ENCODE data around the gene SLC20A1. TPM values are rescaled to one million over a fixed set of nuclear protein-coding genes. Genes with fewer than 3 reads are reported as not detected.

Gene SLC20A1
- total RNA-seq, 1 experiment from 2014 or later, result 48.3 TPM

GRCh38 chr2:112634153-112634873, 11.4 kb upstream of the SLC20A1 start:
- Histone ChIP-seq H3K27ac (no peak overlapping the region), H3K27me3 (replicated peaks) (no peaks in the 10 kb centered on the region), H3K36me3 (no peaks in the 10 kb centered on the region), H3K4me1 (replicated peaks) (peaks cover 41% of the 10 kb centered on the region), H3K4me3 (no peak overlapping the region), H3K9me3 (replicated peaks) (no peaks in the 10 kb centered on the region)
- peak in 1 of 2 experiments; percentile 38 for DNase-seq (ENCODE audit: low read depth in 1 of 2, low spot score in 2 of 2)

GRCh38 chr2:112634874-112635157, 10.9 kb upstream of the SLC20A1 start:
- no peaks in the 10 kb centered on the region for H3K27me3 ChIP-seq (replicated peaks)
- no peaks in the 10 kb centered on the region for H3K36me3 ChIP-seq
- H3K9me3 ChIP-seq (replicated peaks), result no peaks in the 10 kb centered on the region
- H3K4me3 ChIP-seq, result no peak overlapping the region
- DNase-seq (ENCODE audit: low read depth in 1 of 2, low spot score in 2 of 2), result peak in 1 of 2 experiments; percentile 25
- no peak overlapping the region for H3K27ac ChIP-seq
- H3K4me1 ChIP-seq (replicated peaks), result peaks cover 38% of the 10 kb centered on the region

- Histone ChIP-seq H3K36me3 (no peaks in the 10 kb centered on the region), H3K9me3 (replicated peaks) (no peaks in the 10 kb centered on the region)
These were observed 9.0 kb upstream of the SLC20A1 start for GRCh38 chr2:112636605-112637288.

GRCh38 chr2:112637289-112637660, 8.5 kb upstream of the SLC20A1 start:
- H3K36me3 ChIP-seq, result no peaks in the 10 kb centered on the region
- H3K4me1 ChIP-seq (replicated peaks), result peaks cover 35% of the 10 kb centered on the region
- H3K4me3 ChIP-seq, result no peak overlapping the region
- no peaks in the 10 kb centered on the region for H3K9me3 ChIP-seq (replicated peaks)
- no peaks in the 10 kb centered on the region for H3K27me3 ChIP-seq (replicated peaks)
- DNase-seq (ENCODE audit: low read depth in 1 of 2, low spot score in 2 of 2), result no peak
- no peak overlapping the region for H3K27ac ChIP-seq

More at GRCh38 chr2:112636605-112637288, 9.0 kb upstream of the SLC20A1 start:
- H3K27me3 ChIP-seq (replicated peaks), result no peaks in the 10 kb centered on the region
- H3K27ac ChIP-seq, result no peak overlapping the region
- H3K4me1 ChIP-seq (replicated peaks), result peaks cover 38% of the 10 kb centered on the region
- DNase-seq (ENCODE audit: low read depth in 1 of 2, low spot score in 2 of 2), result peak in 1 of 2 experiments; percentile 31
- H3K4me3 ChIP-seq, result no peak overlapping the region

GRCh38 chr2:112639936-112640335, 5.8 kb upstream of the SLC20A1 start:
- Histone ChIP-seq H3K4me3 (no peak overlapping the region), H3K9me3 (replicated peaks) (no peaks in the 10 kb centered on the region), H3K27me3 (replicated peaks) (no peaks in the 10 kb centered on the region), H3K4me1 (replicated peaks) (peaks cover 49% of the 10 kb centered on the region), H3K36me3 (no peaks in the 10 kb centered on the region), H3K27ac (peak overlapping the region; percentile 74)
- DNase-seq (ENCODE audit: low read depth in 1 of 2, low spot score in 2 of 2), result no peak

- DNase-seq (ENCODE audit: low read depth in 1 of 2, low spot score in 2 of 2), result no peak
- Histone ChIP-seq H3K9me3 (replicated peaks) (no peaks in the 10 kb centered on the region), H3K4me1 (replicated peaks) (peaks cover 51% of the 10 kb centered on the region), H3K36me3 (no peaks in the 10 kb centered on the region), H3K4me3 (no peak overlapping the region), H3K27me3 (replicated peaks) (no peaks in the 10 kb centered on the region), H3K27ac (peak overlapping the region; percentile 74)
These were observed 5.3 kb upstream of the SLC20A1 start for GRCh38 chr2:112640467-112640799.

- H3K9me3 ChIP-seq (replicated peaks), result no peaks in the 10 kb centered on the region
- H3K4me3 ChIP-seq, result no peak overlapping the region
- DNase-seq (ENCODE audit: low read depth in 1 of 2, low spot score in 2 of 2), result peak; percentile 71 to 76
- no peaks in the 10 kb centered on the region for H3K27me3 ChIP-seq (replicated peaks)
- H3K4me1 ChIP-seq (replicated peaks), result peaks cover 51% of the 10 kb centered on the region
- H3K27ac ChIP-seq, result peak overlapping the region; percentile 74
- H3K36me3 ChIP-seq, result peaks cover 3% of the 10 kb centered on the region
These were observed 4.7 kb upstream of the SLC20A1 start for GRCh38 chr2:112640800-112641675.

- no peak for DNase-seq (ENCODE audit: low read depth in 1 of 2, low spot score in 2 of 2)
- no peaks in the 10 kb centered on the region for H3K27me3 ChIP-seq (replicated peaks)
- H3K9me3 ChIP-seq (replicated peaks), result no peaks in the 10 kb centered on the region
- H3K36me3 ChIP-seq, result peaks cover 7% of the 10 kb centered on the region
- H3K27ac ChIP-seq, result peak overlapping the region; percentile 74
- H3K4me3 ChIP-seq, result no peak overlapping the region
- H3K4me1 ChIP-seq (replicated peaks), result peaks cover 51% of the 10 kb centered on the region
These were observed 4.0 kb upstream of the SLC20A1 start for GRCh38 chr2:112641701-112642100.

- Histone ChIP-seq H3K36me3 (peaks cover 16% of the 10 kb centered on the region), H3K9me3 (replicated peaks) (no peaks in the 10 kb centered on the region), H3K27me3 (replicated peaks) (no peaks in the 10 kb centered on the region), H3K27ac (no peak overlapping the region), H3K4me1 (replicated peaks) (peaks cover 59% of the 10 kb centered on the region), H3K4me3 (no peak overlapping the region)
- peak in 1 of 2 experiments; percentile 17 for DNase-seq (ENCODE audit: low read depth in 1 of 2, low spot score in 2 of 2)
These were observed 3.2 kb upstream of the SLC20A1 start for GRCh38 chr2:112642561-112642960.

- Histone ChIP-seq H3K4me3 (no peak overlapping the region), H3K9me3 (replicated peaks) (no peaks in the 10 kb centered on the region), H3K4me1 (replicated peaks) (peaks cover 63% of the 10 kb centered on the region), H3K36me3 (peaks cover 20% of the 10 kb centered on the region), H3K27ac (no peak overlapping the region), H3K27me3 (replicated peaks) (no peaks in the 10 kb centered on the region)
- DNase-seq (ENCODE audit: low read depth in 1 of 2, low spot score in 2 of 2), result peak in 1 of 2 experiments; percentile 57
These were observed 2.8 kb upstream of the SLC20A1 start for GRCh38 chr2:112642966-112643365.

- Histone ChIP-seq H3K27ac (peak overlapping the region; percentile 84; the same call in 1 of the 2 replicates), H3K36me3 (peaks cover 25% of the 10 kb centered on the region), H3K4me1 (replicated peaks) (peaks cover 68% of the 10 kb centered on the region), H3K9me3 (replicated peaks) (no peaks in the 10 kb centered on the region), H3K27me3 (replicated peaks) (no peaks in the 10 kb centered on the region), H3K4me3 (no peak overlapping the region)
- DNase-seq (ENCODE audit: low read depth in 1 of 2, low spot score in 2 of 2), result peak in 1 of 2 experiments; percentile 17
These were observed 2.3 kb upstream of the SLC20A1 start for GRCh38 chr2:112643488-112643887.

GRCh38 chr2:112644155-112644932, 1.4 kb upstream of the SLC20A1 start:
- peaks cover 34% of the 10 kb centered on the region for H3K36me3 ChIP-seq
- peaks cover 75% of the 10 kb centered on the region for H3K4me1 ChIP-seq (replicated peaks)
- DNase-seq (ENCODE audit: low read depth in 1 of 2, low spot score in 2 of 2), result peak; percentile 60 to 70
- H3K4me3 ChIP-seq, result peak overlapping the region; percentile 85
- no peaks in the 10 kb centered on the region for H3K9me3 ChIP-seq (replicated peaks)
- no peaks in the 10 kb centered on the region for H3K27me3 ChIP-seq (replicated peaks)
- peak overlapping the region; percentile 84 for H3K27ac ChIP-seq

- Histone ChIP-seq H3K36me3 (peaks cover 39% of the 10 kb centered on the region), H3K4me3 (peak overlapping the region; percentile 85), H3K9me3 (replicated peaks) (no peaks in the 10 kb centered on the region), H3K27me3 (replicated peaks) (no peaks in the 10 kb centered on the region), H3K27ac (peak overlapping the region; percentile 84), H3K4me1 (replicated peaks) (peaks cover 72% of the 10 kb centered on the region)
- DNase-seq (ENCODE audit: low read depth in 1 of 2, low spot score in 2 of 2), result no peak
These were observed 818 bp upstream of the SLC20A1 start for GRCh38 chr2:112644933-112645309.
